GM12891 (cell line): ENCODE data around the gene CACNA1H.

ENCODE experiments used
- POLR2A ChIP-seq: IDR thresholded peaks from 2 replicates; pipeline ENCODE4 v1.6.1; 2011; ENCODE audit warnings: low read depth, low read length, control low read depth
- POLR2AphosphoS5 ChIP-seq: IDR thresholded peaks from 2 replicates; pipeline ENCODE4 v1.6.1; 2011; ENCODE audit warnings: low read depth, low read length, control low read depth
- SPI1 ChIP-seq: IDR thresholded peaks from 2 replicates; pipeline ENCODE4 v1.6.1; 2011; ENCODE audit warnings: low read depth, low read length, control low read depth

- no peak for TF ChIP-seq SPI1
- TF ChIP-seq POLR2A, result no peak
- TF ChIP-seq POLR2AphosphoS5, result no peak
Measured at GRCh38 chr16:1151424-1152122, 1.3 kb upstream of the CACNA1H start.
